Activated B cell treated with CpG ODN at 0.5 μM for 24 hours (primary cell): ENCODE measurements around the gene SVOP. TPM values are rescaled to one million over a fixed set of nuclear protein-coding genes. Genes with fewer than 3 reads are reported as not detected.
"Not testable (repeated sequence)": the region's sequence is repeated elsewhere in the genome, so short reads cannot be mapped to it uniquely, and the experiment has no call there.

Source experiments
- ATAC-seq: fragments of 200-7000 bp; cut with Tn5 transposase; one replicate; pipeline ENCODE4 v1.10.0; 2021; ENCODE audit warnings: low read depth, mild to moderate bottlenecking, moderate library complexity
- CTCF ChIA-PET: fragments of 350-600 bp; sonication (Branson Sonifier 250); formaldehyde crosslinking; loops from one replicate; lab custom pipeline; 2021; ENCODE audit warnings: antibody characterized with exemption; lab: Charles Lee
- POLR2A ChIA-PET: fragments of 350-600 bp; sonication (Branson Sonifier 250); formaldehyde crosslinking; loops from one replicate; lab custom pipeline; 2021; ENCODE audit warnings: antibody characterized with exemption; lab: Charles Lee
- DNase-seq: peaks from one replicate; pipeline ENCODE4 v3.0.0; 2022
- H3K27ac Mint-ChIP-seq: one replicate; pipeline ENCODE4 v1.8.0; 2020; ENCODE audit warnings: mixed read lengths
- H3K27me3 Mint-ChIP-seq: one replicate; pipeline ENCODE4 v1.8.0; 2021; ENCODE audit warnings: mixed read lengths
- H3K36me3 Mint-ChIP-seq: one replicate; pipeline ENCODE4 v1.8.0; 2021; ENCODE audit warnings: low read depth, mixed read lengths
- H3K4me1 Mint-ChIP-seq: one replicate; pipeline ENCODE4 v1.8.0; 2021; ENCODE audit warnings: mixed read lengths
- H3K4me3 Mint-ChIP-seq: one replicate; pipeline ENCODE4 v1.8.0; 2020; ENCODE audit warnings: mild to moderate bottlenecking, mixed read lengths
- H3K9me3 Mint-ChIP-seq: one replicate; pipeline ENCODE4 v1.8.0; 2020; ENCODE audit warnings: mixed read lengths
- CTCF ChIP-seq: fragments of 200-600 bp; IDR thresholded peaks from one replicate; pipeline ENCODE4 v1.8.0; 2022; ENCODE audit warnings: antibody characterized with exemption, mild to moderate bottlenecking
- intact Hi-C: fragments of 100-400 bp; cut with micrococcal nuclease; formaldehyde crosslinking; loops from one replicate; pipeline ENCODE4 v1.15.1; 2024
- total RNA-seq: library from RNA; stranded (reverse); gene quantifications from 2 replicates; pipeline ENCODE4 v1.2.3, GENCODE V29; 2022

Gene SVOP
- total RNA-seq, 1 donor from 2014 or later, result not detected

- Mint-ChIP-seq H3K36me3 (peaks cover 29% of the 10 kb centered on the region), H3K27me3 (no peaks in the 10 kb centered on the region), H3K9me3 (no peaks in the 10 kb centered on the region), H3K4me3 (no peak overlapping the region), H3K4me1 (peaks cover 7% of the 10 kb centered on the region), H3K27ac (no peak overlapping the region)
- ChIA-PET POLR2A (no interaction called here), CTCF (no interaction called here)
- intact Hi-C loops, result no loop called here
- no peak for TF ChIP-seq CTCF
- DNase-seq (no peak), ATAC-seq (no peak)
These were observed 37.9 kb upstream of the SVOP start for GRCh38 chr12:109058773-109059172.

- TF ChIP-seq CTCF, result no peak
- Mint-ChIP-seq H3K9me3 (no peaks in the 10 kb centered on the region), H3K4me1 (peaks cover 15% of the 10 kb centered on the region), H3K36me3 (peaks cover 30% of the 10 kb centered on the region), H3K4me3 (no peak overlapping the region), H3K27me3 (no peaks in the 10 kb centered on the region), H3K27ac (no peak overlapping the region)
- DNase-seq, result no peak
- ChIA-PET POLR2A (no interaction called here), CTCF (no interaction called here)
- intact Hi-C loops, result no loop called here
- no peak for ATAC-seq
These were observed 36.5 kb upstream of the SVOP start for GRCh38 chr12:109057376-109057775.

- POLR2A ChIA-PET, result no interaction called here
- H3K4me3 Mint-ChIP-seq, result no peak overlapping the region
- no peak for ATAC-seq
- no peaks in the 10 kb centered on the region for H3K9me3 Mint-ChIP-seq
- no peaks in the 10 kb centered on the region for H3K27me3 Mint-ChIP-seq
- peaks cover 19% of the 10 kb centered on the region for H3K4me1 Mint-ChIP-seq
- intact Hi-C loops, result no loop called here
- peaks cover 31% of the 10 kb centered on the region for H3K36me3 Mint-ChIP-seq
- CTCF ChIA-PET, result no interaction called here
- DNase-seq, result no peak
- no peak for TF ChIP-seq CTCF
- H3K27ac Mint-ChIP-seq, result no peak overlapping the region
These were observed 36.0 kb upstream of the SVOP start for GRCh38 chr12:109056891-109057290.

GRCh38 chr12:109054520-109054919, 33.7 kb upstream of the SVOP start:
- Mint-ChIP-seq H3K9me3 (no peaks in the 10 kb centered on the region), H3K27ac (no peak overlapping the region), H3K36me3 (peaks cover 23% of the 10 kb centered on the region), H3K4me3 (no peak overlapping the region), H3K4me1 (peaks cover 22% of the 10 kb centered on the region), H3K27me3 (no peaks in the 10 kb centered on the region)
- TF ChIP-seq CTCF, result no peak
- DNase-seq (no peak), ATAC-seq (no peak)
- intact Hi-C loops, result loop anchor here (5.0 kb wide), 2 partner anchors 103 to 423 kb away; partner anchors contain the start of genes KCTD10 and UBE3B
- CTCF ChIA-PET, result no interaction called here
- POLR2A ChIA-PET, result interaction anchor here (0.6 kb wide), 1 partner anchor 57 kb away, joined by 3 read pairs; no protein-coding TSS in a partner anchor

GRCh38 chr12:109054124-109054513, 33.3 kb upstream of the SVOP start:
- intact Hi-C loops, result loop anchor here (5.0 kb wide), 2 partner anchors 103 to 423 kb away; partner anchors contain the start of genes KCTD10 and UBE3B
- DNase-seq, ATAC-seq, CTCF ChIA-PET, H3K27me3 Mint-ChIP-seq, H3K9me3 Mint-ChIP-seq: not testable (repeated sequence)
- Mint-ChIP-seq H3K36me3 (peaks cover 23% of the 10 kb centered on the region), H3K4me1 (peaks cover 22% of the 10 kb centered on the region), H3K4me3 (peak overlapping the region; percentile 85), H3K27ac (peak overlapping the region; percentile 86)
- POLR2A ChIA-PET, result interaction anchor here (0.6 to 0.7 kb wide), 2 partner anchors 44 to 58 kb away, joined by 3 to 5 read pairs; no protein-coding TSS in a partner anchor
